ENCODE measurements around the gene DNAH3.
A peak's percentile ranks its signal among the peaks of the same experiment; 100 is the strongest.

The DNAH3 gene

DNA sequence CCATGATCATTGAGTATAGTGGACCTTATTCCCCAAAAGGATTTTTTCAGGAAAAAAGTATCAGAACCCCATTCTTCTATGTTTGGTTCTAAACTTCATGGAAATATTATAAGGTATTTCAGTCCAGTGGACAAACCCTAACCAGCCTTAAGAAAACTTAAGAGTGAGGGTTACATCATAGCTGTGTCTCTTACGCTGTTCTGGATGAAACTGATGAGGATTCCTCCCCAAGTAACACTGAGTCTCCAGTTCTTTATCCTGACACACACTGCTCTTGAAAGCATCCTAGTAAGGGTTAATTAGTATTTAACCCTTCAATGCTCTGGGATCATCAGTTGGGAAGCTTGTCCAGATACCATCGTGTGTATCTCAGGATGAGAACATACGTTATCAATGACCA lies 245.1 kb downstream of the DNAH3 start:
- no peak for DNase-seq (ENCODE audit: low spot score)

DNA sequence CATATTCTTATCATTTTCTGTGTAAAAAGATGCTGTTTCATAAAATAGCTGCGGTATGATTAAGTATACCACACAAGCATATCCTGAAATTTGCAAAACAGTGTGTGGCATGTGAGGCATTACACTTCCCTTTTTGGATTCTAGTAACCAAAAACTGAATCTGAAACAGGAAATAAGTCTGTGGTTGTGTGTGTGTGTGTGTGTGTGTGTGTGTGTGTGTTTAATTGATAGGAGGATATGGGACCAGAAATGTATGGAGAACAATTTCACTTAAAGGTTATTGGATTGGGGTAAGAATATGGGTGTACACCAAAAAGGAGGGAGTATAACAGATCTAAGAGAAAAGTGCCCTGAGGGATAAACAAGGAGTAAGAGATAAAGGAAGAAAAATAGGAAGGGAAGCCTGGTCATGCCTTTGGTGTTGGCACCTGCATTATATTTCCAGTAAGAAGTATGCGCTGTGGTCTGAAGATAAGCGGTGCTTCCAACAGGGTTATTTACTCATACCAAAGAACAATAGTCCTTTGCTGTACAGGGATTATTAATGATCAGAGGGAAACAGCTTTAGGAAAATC lies 246.1 kb downstream of the DNAH3 start:
- DNase-seq (ENCODE audit: low spot score) = peak; percentile 75

DNA sequence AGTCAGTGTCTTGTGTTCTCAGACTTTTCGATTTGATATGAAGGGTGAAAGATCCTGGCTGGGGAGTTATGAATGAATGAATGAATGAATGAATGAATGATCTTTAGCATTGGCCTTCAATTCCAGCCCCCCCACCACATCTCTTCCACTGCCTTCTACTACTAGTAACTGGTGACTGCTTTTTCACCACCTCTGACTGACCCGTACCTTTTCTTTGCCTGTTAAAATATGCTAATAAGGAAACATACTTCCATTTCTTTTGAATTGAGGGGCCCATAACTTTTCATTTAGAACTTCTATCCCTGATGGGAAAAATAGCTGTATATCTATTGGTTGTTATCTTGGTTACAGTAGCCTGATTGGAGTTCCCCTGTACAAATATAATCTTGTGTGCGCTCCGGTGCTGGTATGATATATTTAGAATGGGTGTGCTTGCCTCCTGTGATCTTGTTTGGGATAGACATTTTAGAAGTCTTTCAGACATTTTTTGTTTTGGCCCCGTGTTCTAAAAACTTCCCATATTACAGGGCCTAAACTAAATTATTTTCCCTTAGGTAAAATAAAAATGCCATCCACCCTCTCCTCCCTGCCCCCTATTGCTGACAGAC lies 246.6 kb downstream of the DNAH3 start:
- DNase-seq (ENCODE audit: low spot score) = no peak

DNA sequence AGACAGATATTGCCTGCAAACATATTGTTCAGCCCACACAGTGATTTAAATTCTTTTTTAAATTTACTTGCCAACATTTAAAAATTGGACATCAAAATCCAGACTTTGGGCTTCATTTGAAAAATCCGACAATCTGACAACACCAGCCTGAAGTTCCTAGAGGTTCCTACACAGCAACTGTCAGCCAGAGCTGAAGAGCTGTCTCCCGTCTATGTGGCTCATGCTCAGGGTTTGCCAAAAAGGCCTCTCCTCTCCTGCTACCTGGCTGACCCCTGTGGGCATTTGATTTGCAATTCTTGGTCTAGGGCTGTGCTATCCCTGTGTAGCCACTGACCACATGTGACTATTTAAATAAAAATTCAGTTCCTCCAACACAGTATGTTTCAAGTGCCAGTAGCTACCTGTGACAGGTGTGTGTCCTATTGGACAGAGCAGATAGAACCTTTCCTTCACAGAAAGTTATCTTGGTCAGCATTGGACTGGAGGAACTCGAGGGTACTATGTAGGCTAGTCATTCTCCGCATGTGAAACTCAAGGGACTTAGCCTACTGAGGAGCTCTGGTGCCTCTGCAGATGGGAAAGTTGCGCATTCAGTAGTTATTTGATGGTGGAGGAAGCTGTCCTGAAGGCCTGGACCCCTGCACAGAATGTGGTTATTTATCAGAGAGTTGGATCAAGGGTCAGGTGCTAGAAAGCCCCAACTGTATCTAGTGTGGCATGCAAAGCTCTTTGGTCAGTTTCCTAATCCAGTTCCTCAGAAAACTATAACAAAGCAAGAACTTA lies 247.3 kb downstream of the DNAH3 start:
- DNase-seq (ENCODE audit: low spot score) = no peak

DNA sequence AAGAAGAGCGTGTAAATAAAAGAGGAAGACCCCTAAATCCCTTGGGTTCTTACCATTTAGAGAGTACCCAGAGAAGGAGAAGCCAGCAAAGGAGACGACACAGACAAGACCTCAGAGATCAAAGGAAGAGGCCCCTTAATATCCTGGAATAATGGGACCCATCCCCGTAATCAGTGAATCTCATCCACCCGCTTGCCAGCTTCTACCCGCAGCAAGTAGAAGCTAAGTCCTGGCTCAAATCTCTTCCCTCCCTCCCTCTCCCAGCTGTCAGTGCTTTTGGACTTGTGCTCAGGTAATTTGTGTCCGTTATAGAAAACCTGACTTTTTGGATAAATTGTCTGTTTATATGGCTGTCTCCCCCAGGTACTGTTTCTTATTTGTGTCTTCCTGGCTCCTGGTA lies 248.2 kb downstream of the DNAH3 start:
- DNase-seq (ENCODE audit: low spot score) = no peak

DNA sequence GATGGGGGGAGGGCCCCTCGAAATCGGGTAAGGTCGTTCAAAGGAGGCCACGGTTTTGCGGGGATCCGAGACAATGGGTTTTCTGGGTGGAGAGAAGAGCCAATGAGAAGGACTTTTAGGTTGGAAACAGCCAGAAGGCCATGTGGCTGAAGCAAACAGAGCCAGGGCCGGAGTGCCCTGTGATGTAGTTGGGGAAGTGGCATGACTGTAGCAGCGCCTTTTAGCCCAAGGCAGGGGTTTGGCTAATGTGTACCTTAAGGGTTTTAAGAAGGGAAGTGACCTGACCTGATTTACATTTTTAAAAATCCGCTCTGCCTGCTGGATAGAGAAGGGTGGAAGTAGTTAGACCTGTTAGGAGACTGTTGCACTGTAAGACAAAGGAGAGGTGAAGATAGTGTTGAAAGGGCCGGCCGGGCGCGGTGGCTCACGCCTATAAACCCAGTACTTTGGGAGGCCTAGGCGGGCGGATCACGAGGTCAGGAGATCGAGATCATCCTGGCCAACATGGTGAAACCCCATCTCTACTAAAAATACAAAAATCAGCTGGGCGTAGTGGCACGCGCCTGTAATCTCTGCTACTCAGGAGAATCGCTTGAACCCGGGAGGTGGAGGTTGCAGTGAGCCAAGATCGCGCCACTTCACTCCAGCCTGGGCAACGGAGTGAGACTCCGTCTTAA lies 249.1 kb downstream of the DNAH3 start:
- no peak for DNase-seq (ENCODE audit: low spot score)

DNA sequence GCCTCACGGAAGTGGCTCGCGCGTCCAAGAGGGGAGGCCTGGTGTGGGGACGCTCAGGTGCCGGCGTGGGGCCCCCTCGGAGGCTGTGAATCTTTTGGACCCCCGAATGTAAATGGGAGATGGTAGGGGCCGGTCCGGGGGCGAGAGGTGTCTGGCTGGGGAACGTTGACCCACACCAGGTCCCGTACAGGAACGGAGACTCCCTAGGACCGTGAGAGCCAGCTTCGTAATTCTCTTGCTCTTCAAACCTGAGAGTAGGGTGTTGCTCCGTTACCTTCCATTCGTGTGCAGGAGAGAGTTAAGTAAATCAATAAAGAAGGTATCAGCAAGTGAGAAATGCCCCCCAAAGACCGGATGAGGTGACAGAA lies 249.6 kb downstream of the DNAH3 start:
- DNase-seq (ENCODE audit: low spot score) = no peak

DNA sequence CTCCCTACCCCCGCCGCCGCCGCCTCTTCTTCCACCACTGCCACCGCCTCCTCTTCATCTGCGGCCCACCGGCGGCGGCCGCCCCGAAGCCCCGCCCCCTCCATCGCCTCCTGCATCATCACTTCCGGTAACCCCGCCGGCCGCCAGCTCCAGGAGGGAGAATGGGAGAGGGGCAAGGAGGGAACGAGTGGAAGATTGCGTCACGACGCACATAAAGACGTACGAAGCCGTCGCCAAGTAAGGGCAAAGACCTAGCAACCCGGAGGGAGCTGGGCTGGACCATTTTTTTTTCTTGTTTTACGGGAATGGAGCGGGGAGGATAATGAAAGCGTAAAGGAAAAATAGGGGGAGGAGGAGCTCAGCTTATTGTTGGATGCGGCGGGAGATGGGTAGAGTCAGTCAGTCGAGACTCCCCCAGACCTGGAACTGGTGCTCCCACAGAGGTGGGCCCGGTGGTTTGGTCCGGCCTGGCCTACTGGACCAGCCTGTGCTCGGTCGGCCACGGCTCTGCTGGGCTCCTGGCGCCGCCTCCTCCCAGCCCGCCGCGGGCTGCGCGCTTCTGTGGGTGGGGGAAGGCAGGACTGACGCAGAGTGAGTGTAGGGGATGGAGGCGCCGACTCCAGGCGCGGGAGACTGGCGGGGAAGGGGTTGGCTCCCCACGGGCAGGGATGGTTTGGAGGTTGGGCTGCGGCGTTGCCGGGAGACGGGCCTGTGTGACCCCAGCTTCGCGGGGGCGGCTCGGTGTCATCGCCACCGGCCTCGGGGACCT lies 250.2 kb downstream of the DNAH3 start, which contains the start of the genes DCUN1D3 and LYRM1:
TSS of gene DCUN1D3 (minus strand) at position 60 of the 769 bp plus-strand sequence. CDS start 37,820 bp downstream, outside the sequence.
TSS of gene LYRM1 (plus strand) at position 473 of the 769 bp plus-strand sequence. CDS start 14,785 bp downstream, outside the sequence.
- DNase-seq (ENCODE audit: low spot score) = peak; percentile 97

DNA sequence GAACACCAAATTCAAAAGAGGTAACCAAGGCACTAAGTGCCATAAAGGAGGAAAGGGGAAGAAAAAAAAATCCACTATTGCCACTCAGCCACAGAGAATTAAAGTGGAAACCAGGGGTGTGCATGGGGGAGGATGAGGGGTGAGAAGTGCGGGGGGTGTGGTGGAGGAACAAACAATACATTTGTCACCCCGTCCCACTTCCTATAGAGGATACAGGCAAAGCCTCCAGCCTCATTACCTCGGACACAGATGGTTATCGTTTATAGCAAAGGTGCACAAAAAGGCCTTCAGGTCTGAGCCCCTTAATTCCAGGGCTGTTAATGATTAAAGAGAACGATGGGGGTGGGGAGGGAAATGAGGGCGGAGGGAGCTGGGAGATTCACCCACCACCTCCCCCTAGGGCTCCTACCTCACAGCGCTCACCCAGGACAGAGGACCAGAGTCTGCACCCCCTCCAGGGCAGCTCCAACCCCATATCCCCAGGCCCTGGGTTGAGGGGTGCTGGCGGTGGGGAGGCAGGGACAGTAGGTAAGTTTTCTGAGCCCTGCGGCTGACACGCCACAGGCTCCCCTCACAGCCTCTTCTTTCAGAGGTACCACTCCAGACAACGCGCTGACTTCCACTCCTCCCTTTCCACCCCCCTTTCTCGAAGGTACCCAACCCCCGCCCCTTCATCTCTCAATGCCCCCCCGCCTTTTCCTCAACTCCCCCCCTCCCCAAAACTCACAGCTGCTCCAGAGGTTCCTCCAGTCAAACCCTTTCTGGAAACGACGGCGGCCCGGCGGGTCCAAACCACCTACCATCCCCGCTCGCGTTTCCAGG lies 251.0 kb downstream of the DNAH3 start:
- DNase-seq (ENCODE audit: low spot score) = no peak

DNA sequence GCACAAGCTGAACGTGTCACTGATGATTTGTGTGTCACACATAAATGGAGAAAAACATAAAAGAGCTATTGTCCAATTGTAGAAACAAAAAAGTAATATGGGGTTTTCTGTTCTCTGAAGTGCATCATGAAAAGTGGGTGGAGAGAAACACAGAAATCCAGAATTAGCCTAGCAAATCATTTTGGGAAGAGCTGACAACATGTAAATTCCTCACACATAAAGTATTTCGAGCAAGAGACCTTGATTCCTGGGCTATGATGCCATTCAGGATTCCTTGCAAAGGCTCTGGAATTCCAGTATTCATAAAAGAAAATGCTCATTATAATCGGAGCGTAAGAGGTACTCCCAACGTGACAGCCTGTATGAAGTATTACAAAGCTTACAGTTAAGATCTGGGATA lies 251.6 kb downstream of the DNAH3 start:
- no peak for DNase-seq (ENCODE audit: low spot score)

DNA sequence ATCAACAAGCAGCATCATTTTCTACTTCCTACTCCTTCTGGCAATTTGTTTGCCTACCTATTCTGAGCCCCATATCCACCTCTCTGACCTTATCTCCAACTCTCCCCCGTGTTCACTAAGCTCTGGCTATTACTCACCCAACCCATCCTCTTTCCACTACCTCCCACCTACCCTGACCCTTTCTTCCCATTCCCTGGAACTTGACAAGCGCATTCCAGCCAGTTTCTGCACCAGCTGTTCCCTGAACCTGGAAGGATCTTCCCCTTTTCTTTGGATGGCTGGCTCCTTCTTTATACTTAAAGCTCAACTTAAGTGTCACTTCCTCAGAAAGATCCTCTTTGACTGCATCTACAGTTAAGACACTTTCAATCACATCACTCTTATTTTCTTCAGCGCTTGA lies 252.7 kb downstream of the DNAH3 start:
- DNase-seq (ENCODE audit: low spot score) = no peak

DNA sequence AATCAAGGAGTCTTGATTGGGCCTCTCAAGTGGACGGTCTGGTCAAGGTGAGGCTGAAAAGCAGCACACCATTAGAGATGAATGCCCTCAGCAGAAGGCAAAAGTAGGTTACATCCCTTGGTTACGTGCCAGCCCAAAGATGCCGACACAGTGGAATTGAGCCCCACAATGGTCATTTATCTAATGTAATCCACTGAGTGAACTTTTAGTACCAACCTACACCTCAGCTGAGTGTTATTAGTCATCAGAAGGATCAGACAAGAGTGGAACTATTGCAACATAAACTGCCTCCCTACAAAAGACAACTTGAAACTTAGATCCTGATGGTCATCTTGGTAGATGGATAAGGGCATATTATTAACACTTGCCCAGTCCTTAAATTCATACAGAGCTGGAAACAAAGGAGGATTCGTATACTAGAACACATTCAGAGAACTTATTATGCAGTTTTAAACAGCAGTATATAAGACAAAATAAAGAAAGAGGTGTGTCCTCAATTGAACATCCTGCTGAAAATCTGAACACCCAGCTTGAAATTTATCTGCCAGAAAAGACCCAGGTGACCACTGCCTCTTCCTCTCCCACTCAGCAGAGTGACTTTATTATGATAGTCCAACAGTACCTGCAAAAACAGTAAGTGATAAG lies 253.3 kb downstream of the DNAH3 start:
- DNase-seq (ENCODE audit: low spot score) = no peak

DNA sequence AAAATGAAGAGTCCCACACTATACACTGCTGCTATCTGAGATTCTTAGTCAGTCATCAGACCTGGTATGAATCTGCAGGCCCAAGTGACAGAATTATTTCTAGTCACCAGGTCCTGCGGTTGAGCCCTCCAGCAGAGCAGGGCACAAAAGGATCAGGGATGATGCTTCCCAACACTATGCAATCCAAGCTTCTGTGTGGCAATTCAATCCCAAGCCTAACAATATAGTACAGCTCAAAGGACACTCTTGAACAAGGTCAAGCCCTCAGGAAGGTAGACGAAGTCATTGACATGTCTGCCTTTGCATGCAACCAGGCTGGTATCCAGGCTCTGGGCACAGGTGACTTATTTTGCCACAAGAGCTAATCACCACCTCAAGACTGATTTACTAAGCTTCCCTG lies 256.3 kb downstream of the DNAH3 start:
- no peak for DNase-seq (ENCODE audit: low spot score)

DNA sequence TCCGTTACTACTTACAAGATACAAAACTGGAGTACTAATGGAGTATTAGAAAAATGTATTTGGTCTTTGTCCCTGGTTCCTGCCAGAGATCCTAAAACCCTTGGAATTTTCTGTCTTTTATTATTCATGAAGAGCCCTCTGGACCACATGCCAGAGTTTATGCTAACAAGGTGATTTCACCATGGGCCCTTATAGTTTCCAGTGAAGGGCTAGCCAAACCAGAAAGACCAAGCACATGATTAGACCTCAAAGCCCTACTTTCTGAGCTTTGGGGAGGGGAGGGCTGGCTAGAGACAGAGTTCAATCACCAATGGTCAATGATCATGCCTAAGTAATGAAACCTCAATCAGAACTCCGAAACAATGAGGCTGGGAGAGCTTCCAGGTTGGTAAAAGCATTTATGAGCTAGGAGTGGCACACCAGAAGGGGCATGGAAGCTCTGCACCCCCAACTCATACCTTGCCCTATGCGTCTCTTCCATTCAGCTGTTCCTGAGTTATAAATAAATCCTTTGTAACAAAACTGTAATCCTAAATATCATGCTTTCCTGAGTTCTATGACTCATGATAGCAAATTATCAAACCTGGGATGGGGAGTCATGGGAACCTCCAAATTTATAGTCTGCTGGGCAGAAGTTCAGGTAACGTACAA lies 260.9 kb downstream of the DNAH3 start:
- DNase-seq (ENCODE audit: low spot score) = no peak

DNA sequence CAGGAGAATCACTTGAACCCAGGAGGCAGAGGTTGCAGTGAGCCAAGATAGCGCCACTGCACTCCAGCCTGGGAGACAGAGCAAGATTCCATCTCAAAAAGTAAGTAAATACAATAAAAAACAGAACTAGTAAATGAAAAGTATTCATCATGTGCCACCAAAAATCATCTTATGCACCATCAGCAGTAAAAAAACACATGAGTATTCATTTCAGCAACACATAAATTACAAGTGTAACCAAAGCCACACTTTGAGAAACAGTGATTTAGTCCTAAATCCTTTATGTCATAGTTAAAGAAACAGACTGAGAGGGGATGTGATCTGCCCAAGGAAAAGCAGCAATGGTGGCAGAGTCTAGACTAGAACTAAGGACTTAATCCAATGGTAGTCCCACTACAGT lies 263.4 kb downstream of the DNAH3 start:
- no peak for DNase-seq (ENCODE audit: low spot score)

DNA sequence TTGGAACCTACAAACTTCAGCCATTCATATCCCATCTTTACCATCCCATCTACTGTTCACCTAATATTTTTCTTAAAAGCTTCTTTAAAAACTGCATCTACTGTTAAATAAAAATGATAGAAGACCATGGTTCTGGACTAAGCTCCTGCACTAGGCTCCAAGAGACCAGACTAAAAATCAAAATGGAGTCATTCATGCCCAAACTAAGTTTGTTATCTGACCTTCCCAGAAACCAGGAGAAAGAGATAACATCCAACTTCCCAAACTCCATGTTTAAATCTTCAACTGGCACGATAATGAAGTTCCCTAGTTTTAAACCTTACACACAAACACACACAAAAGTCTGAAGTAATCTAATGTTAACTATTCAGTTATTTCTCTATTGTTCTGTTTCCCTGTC lies 264.3 kb downstream of the DNAH3 start:
- DNase-seq (ENCODE audit: low spot score) = no peak

DNA sequence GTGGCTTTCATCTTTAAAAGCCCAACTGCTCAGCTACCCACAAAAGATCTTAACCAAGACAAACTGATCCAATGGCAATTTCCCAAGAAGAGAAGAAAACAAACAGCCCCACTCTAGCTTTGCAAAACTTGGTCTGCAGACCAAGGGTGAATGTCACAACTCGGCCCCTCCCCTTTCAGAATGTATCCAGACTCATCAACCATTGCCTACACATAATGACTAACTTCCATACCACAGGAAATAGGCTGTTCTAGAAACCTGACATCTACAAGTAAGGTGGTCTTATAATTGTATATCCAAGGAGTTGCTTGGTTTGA lies 266.4 kb downstream of the DNAH3 start:
- DNase-seq (ENCODE audit: low spot score) = peak; percentile 45

DNA sequence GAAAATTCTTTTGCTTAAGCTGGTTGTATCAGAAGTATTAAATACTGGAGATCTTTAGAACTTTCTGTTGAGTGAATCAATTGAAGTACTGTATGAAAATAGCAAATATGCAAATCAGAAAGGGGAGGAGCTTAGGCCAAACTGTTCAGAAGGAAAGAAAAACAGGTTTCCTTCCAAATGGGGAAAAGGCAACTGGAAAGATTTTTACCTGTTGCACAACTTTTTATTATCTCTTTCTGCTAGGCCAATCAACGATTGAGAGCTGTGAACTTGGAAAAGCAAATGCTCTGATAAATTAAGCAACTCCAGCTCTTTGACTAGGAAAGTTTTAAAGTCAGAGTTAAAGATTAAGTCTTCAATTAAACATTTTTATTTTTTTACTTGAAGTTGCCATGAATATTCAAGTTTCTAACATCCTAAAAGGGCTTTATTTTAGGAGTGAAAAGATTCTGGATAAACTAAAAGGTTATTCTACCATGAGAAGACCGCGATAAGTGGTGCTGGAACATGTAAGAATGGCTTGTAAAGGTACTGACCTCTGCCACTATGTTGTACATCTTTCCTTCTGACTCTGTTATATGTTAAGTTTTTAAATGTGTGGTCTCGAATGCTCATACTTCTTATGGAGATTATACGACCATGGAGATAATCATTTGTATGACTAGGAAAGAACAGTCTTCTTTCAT lies 266.9 kb downstream of the DNAH3 start:
- DNase-seq (ENCODE audit: low spot score) = no peak
